Tibial nerve (tissue), 4 donors: ENCODE results near the gene POLR2F.

ENCODE experiments used
- EP300 ChIP-seq, 2 donors: sonication (generic); formaldehyde crosslinking; IDR thresholded peaks; one replicate each; pipeline ENCODE4 v1.6.1; 2017; ENCODE audit warnings: antibody characterized with exemption in 2 of 2, mild to moderate bottlenecking in 1 of 2
- POLR2A ChIP-seq, 2 donors: fragments of 450-650 bp; IDR thresholded peaks; one replicate each; pipeline ENCODE4 v1.6.1; 2017; ENCODE audit warnings: antibody characterized with exemption in 2 of 2, mild to moderate bottlenecking in 2 of 2, moderate library complexity in 2 of 2
- TF ChIP-seq, protein P1 (sequence below), 5 experiments: fragments of 200-600 bp in 3 of 5; fragments of 450-650 bp in 2 of 5; sonication (generic) in 3 of 5; IDR thresholded peaks; one replicate each; pipeline ENCODE4 v1.5.1; 2016 to 2019; ENCODE audit warnings: antibody characterized with exemption in 5 of 5, mild to moderate bottlenecking in 3 of 5, moderate library complexity in 2 of 5

DNA sequence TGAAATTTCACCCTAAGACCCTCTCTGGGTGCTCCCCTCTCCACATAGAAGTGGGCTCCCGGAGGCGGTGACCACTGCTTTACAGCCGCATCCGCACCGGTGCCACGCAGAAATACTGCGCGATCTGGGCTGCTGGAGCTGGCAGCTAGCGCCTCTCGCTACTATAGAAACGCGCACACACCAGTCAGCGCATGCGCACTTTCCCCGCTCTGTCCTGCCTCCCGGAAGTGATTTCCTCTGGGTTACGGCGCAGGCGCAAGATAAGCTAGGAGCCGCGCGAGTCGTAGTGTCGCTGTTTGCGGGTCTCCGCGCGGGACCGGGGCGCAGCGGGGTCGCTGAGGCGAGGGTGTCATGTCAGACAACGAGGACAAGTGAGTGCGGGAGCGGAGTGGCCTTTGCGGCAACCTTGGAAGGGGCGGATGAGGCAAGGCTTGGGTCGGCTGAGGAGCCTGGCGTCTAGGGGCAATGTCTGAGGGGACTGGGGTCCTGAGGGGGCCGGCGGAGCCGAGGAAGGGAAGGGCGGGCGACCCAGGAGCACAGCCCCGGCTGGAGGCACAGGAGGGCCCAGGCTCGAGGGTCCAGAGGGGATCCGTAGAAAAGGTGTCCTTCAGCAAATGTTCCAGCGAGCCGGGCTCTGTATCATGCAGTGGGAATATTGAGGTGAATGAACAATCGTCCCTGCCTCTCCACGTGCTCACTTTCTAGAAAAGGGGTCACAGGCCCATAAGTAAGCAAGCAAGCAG is at the start of gene POLR2F, which contains the start of gene C22orf23:
- TF ChIP-seq, protein P1, sequence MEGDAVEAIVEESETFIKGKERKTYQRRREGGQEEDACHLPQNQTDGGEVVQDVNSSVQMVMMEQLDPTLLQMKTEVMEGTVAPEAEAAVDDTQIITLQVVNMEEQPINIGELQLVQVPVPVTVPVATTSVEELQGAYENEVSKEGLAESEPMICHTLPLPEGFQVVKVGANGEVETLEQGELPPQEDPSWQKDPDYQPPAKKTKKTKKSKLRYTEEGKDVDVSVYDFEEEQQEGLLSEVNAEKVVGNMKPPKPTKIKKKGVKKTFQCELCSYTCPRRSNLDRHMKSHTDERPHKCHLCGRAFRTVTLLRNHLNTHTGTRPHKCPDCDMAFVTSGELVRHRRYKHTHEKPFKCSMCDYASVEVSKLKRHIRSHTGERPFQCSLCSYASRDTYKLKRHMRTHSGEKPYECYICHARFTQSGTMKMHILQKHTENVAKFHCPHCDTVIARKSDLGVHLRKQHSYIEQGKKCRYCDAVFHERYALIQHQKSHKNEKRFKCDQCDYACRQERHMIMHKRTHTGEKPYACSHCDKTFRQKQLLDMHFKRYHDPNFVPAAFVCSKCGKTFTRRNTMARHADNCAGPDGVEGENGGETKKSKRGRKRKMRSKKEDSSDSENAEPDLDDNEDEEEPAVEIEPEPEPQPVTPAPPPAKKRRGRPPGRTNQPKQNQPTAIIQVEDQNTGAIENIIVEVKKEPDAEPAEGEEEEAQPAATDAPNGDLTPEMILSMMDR (IDR thresholded peaks at IDR 0.05) = no peak
- TF ChIP-seq POLR2A (IDR thresholded peaks at IDR 0.05) = peak in 1 of 2 donors; percentile 61
- peak; percentile 71 to 90 for TF ChIP-seq EP300 (IDR thresholded peaks at IDR 0.05)
